Right kidney (tissue), 1 donor: ENCODE results near the gene ATP8B3.

ENCODE experiments used
- DNase-seq: peaks from one replicate; pipeline ENCODE4 v3.0.0-alpha.2; 2016

Gene ATP8B3

GRCh38 chr19:1744822-1745563 is 67.1 kb downstream of the ATP8B3 start:
- DNase-seq: no peak

GRCh38 chr19:1744133-1744665 is 67.9 kb downstream of the ATP8B3 start:
- no peak for DNase-seq

- DNase-seq: no peak
These were observed 68.9 kb downstream of the ATP8B3 start for GRCh38 chr19:1742989-1743696.

GRCh38 chr19:1739960-1740629 is 72.0 kb downstream of the ATP8B3 start:
- no peak for DNase-seq

- DNase-seq: no peak
These were observed 75.1 kb downstream of the ATP8B3 start for GRCh38 chr19:1736927-1737326.

- no peak for DNase-seq
These were observed 75.8 kb downstream of the ATP8B3 start for GRCh38 chr19:1736280-1736679.

- no peak for DNase-seq
These were observed 77.6 kb downstream of the ATP8B3 start for GRCh38 chr19:1734321-1734966.
